NT2/D1 (cell line): ENCODE measurements around the gene RELCH.

ENCODE experiments used
- SUZ12 ChIP-seq: IDR thresholded peaks from 2 replicates; pipeline ENCODE4 v1.6.1; 2011; ENCODE audit not compliant: insufficient read length, insufficient read depth; ENCODE audit errors: extremely low read depth
- YY1 ChIP-seq: IDR thresholded peaks from 2 replicates; pipeline ENCODE4 v1.6.1; 2011; ENCODE audit not compliant: insufficient read length, insufficient read depth
- ZNF274 ChIP-seq: IDR thresholded peaks from 2 replicates; pipeline ENCODE4 v1.6.1; 2011; ENCODE audit warnings: mild to moderate bottlenecking, low read depth, low read length

GRCh38 chr18:62338446-62339105 lies 151.5 kb downstream of the RELCH start:
- TF ChIP-seq YY1, result no peak
- no peak for TF ChIP-seq ZNF274
- TF ChIP-seq SUZ12, result no peak
